ENCODE data around the gene SESTD1. TPM values are rescaled to one million over a fixed set of nuclear protein-coding genes. Genes with fewer than 3 reads are reported as not detected.
"Not testable (repeated sequence)": the region's sequence is repeated elsewhere in the genome, so short reads cannot be mapped to it uniquely, and the experiment has no call there.

SESTD1 gene
- total RNA-seq, 1 donor: 14.2 TPM

DNA sequence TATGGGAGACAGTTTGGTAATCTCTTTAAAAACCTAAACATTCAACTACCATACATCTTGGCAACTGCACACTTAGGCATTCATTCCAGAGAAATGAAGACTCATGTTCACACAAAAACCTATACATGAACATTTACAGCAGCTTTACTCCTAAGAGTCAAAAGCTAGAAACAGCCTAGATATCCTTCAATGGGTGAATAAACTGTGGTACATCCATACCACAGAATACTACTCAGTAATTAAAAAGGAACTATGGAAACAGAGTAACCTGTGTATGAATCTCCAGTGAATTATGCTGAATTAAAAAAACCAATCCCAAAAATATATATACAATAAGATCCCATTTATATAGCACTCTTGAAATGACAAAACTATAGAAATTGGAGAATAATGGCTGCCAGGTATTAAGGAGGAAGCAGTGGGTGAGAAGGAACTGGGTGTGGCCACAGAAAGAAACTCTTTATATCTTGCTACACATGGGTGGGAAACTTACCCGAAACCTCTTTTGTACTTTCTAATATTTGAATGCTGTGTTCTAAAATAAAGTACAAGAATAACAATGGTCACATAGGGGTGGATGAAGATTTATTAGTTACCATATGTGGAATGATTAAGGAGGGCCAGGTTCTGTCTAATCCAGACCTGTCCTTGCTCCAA, 13.7 kb downstream of the SESTD1 start:
- TF ChIP-seq, protein P1, sequence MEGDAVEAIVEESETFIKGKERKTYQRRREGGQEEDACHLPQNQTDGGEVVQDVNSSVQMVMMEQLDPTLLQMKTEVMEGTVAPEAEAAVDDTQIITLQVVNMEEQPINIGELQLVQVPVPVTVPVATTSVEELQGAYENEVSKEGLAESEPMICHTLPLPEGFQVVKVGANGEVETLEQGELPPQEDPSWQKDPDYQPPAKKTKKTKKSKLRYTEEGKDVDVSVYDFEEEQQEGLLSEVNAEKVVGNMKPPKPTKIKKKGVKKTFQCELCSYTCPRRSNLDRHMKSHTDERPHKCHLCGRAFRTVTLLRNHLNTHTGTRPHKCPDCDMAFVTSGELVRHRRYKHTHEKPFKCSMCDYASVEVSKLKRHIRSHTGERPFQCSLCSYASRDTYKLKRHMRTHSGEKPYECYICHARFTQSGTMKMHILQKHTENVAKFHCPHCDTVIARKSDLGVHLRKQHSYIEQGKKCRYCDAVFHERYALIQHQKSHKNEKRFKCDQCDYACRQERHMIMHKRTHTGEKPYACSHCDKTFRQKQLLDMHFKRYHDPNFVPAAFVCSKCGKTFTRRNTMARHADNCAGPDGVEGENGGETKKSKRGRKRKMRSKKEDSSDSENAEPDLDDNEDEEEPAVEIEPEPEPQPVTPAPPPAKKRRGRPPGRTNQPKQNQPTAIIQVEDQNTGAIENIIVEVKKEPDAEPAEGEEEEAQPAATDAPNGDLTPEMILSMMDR (IDR thresholded peaks at IDR 0.05; ENCODE audit: insufficient read depth, low read depth, low read length): no peak
- H3K4me3 ChIP-seq (ENCODE audit: low read depth, low read length): no peak overlapping the region
- DNase-seq (ENCODE audit: low read depth): no peak

DNA sequence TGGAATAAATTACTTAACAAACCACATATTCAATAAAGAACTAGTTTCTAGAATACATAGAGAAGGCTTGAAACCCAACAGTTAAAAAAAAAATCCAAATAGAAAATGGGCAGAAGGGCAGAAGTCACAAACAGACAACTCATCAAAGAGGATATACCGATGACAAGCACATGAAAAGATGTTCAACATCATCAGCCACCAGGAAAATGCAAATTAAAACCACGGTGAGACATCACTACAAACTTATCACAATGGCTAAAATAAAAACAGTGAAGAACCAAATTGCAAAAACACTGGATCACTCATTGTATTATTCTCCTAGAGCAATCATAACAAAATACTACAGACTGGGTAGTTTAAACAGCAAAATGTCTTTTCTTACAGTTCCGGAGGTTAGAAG, 14.5 kb downstream of the SESTD1 start:
- DNase-seq (ENCODE audit: low read depth): no peak
- TF ChIP-seq, protein P1 (IDR thresholded peaks at IDR 0.05; ENCODE audit: insufficient read depth, low read depth, low read length): no peak
- no peak overlapping the region for H3K4me3 ChIP-seq (ENCODE audit: low read depth, low read length)

DNA sequence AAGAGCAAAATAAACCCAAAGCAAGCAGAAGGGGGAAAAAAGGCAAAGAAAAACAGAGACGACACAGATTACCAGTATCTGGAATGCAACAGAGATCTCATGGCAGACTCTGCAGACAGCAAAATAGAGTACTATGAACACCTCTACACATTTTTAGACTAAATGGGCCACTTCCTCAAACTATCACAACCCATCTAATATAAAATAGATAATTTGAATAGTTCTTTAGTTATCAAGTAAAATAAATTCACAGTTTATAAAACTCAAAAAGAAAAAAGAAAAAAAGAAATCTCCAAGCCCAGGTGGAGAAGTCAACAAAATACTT, 16.6 kb downstream of the SESTD1 start:
- no peak overlapping the region for H3K4me3 ChIP-seq (ENCODE audit: low read depth, low read length)
- TF ChIP-seq, protein P1 (IDR thresholded peaks at IDR 0.05; ENCODE audit: insufficient read depth, low read depth, low read length): no peak
- no peak for DNase-seq (ENCODE audit: low read depth)

DNA sequence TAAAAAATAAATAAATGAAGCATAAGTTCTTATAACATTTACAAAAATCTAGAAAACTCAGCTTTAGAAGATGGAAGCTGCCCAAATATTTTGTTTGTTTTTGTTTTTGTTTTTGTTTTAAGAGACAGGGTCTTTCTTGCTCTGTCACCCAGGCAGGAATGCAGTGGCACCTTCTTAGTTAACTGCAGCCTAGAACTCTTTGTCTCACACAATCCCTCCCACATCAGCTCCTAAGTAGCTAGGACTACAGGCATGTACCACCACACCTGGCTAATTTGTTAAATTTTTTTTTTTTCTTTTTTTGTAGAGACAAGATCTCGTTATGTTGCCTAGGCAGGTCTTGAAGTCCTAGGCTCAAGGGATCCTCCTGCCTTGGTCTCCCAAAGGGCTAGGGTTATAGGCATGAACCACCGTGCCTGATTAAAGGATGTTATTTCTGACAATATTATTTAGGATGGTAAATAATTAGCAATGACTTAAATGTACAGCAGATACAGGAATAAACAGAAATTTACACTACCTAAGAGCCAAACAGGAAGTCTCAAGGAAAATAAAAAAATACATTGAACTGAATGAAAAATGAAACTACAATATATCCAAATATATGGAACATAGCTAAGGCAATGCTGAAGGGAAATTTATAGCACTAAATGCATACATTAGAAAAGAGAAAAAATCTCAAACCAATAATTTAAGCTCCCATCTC, 17.2 kb downstream of the SESTD1 start:
- H3K4me3 ChIP-seq (ENCODE audit: low read depth, low read length): no peak overlapping the region
- no peak for DNase-seq (ENCODE audit: low read depth)
- TF ChIP-seq, protein P1 (IDR thresholded peaks at IDR 0.05; ENCODE audit: insufficient read depth, low read depth, low read length): no peak

DNA sequence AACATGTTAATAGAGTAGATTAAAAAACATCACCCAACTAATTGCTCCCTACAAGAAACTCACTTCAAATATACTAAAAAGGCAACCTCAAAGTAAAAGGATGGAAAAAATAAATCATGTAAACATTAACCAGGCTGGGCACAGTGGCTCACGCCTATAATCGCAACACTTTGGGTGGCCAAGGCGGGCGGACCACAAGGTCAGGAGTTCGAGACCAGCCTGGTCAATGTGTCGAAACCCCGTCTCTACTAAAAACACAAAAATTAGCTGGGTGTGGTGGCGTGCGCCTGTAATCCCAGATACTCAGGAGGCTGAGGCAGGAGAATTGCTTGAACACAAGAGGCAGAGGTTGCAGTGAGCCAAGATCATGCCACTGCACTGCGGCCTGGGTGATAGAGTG, 18.8 kb downstream of the SESTD1 start:
- DNase-seq (ENCODE audit: low read depth); H3K4me3 ChIP-seq (ENCODE audit: low read depth, low read length): not testable (repeated sequence)

DNA sequence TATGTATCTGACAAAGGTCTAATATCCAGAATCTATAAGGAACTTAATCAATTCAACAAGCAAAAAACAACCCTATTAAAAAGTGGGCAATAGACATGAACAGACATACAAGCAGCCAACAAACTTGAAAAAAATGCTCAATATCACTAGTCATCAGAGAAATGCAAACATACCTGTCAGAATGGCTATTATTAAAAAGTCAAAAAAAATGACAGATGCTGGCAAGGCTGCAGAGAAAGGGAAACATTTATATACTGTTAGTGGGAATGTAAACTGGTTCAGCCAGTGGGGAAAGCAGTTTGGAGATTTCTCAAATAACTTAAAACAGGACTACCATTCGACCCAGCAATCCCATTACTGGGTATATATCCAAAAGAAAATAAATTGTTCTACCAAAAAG, 21.6 kb downstream of the SESTD1 start:
- H3K4me3 ChIP-seq (ENCODE audit: low read depth, low read length): no peak overlapping the region
- TF ChIP-seq, protein P1 (IDR thresholded peaks at IDR 0.05; ENCODE audit: insufficient read depth, low read depth, low read length): no peak
- DNase-seq (ENCODE audit: low read depth): no peak

DNA sequence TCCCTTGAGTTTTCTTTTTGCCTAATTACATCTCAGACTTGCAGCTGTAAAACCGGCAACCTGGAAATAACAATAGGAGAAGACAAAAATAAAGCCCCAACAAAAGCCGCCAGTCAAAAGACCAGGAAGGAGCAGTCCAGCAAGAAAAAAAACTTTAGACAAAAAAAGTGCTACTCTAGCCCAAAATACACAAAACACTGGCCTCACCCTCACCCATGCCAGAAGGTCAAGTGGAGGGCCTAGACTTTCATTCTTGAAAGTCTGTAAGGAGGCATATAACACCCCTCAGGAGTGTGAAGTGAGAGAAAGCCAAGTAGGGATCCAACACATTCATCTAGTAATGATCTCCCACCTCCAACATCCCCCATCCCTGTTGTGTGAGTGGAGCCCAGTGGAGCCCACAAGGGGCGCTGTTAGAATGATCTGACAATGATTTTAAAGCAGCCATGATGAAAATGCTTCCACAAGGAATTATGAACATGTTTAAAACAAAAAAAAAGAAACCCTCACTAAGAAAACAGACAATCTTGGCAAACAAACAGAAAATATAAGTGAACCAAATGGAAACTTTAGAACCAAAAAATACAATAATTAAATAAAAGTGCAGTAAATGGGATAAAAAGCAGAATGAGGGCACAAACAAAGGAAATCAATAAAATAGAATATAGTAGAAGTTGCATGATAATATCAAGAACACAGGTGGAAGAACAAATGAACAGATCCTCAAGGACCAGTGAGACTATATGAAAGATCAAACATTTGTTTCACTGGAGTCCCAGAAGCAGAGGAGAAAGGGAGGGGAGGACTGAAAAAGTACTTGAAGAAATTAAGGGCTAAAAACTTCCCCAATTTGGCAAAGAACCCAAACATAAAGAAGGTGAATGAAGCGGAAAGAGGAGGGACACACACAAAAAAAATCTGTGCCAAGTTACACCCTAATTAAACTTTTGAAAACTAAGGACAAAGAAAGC, 23.9 kb downstream of the SESTD1 start:
- DNase-seq (ENCODE audit: low read depth): no peak
- TF ChIP-seq, protein P1 (IDR thresholded peaks at IDR 0.05; ENCODE audit: insufficient read depth, low read depth, low read length): no peak
- H3K4me3 ChIP-seq (ENCODE audit: low read depth, low read length): no peak overlapping the region
